Fibroblast of lung (primary cell): Measurements from ENCODE around the gene CABLES1. TPM values are rescaled to one million over a fixed set of nuclear protein-coding genes. Genes with fewer than 3 reads are reported as not detected.

Source experiments
- DNase-seq, 2 donors: peaks; one replicate each; pipeline versions ENCODE4 v3.0.0 to v3.0.0-alpha.2; 2010; ENCODE audit warnings: low read depth in 2 of 2
- H2AFZ ChIP-seq: 2 replicates; pipeline ENCODE4 v1.5.1; 2012; ENCODE audit warnings: low read length, control low read depth, inconsistent platforms
- H3K27ac ChIP-seq: 2 replicates; pipeline ENCODE4 v1.5.1; 2011; ENCODE audit warnings: low read length, control low read depth; ENCODE audit not compliant: insufficient read depth
- H3K27me3 ChIP-seq: 2 replicates; pipeline ENCODE4 v1.5.1; 2011; ENCODE audit warnings: mild to moderate bottlenecking, low read length; ENCODE audit not compliant: control insufficient read depth, insufficient read depth
- H3K36me3 ChIP-seq: 2 replicates; pipeline ENCODE4 v1.5.1; 2011; ENCODE audit warnings: low read length; ENCODE audit not compliant: control insufficient read depth, insufficient read depth
- H3K4me1 ChIP-seq: 2 replicates; pipeline ENCODE4 v1.5.1; 2011; ENCODE audit warnings: low read length; ENCODE audit not compliant: control insufficient read depth, insufficient read depth; ENCODE audit errors: extremely low read depth
- H3K4me2 ChIP-seq: 2 replicates; pipeline ENCODE4 v1.5.1; 2011; ENCODE audit warnings: low read length, control low read depth; ENCODE audit not compliant: insufficient read depth; ENCODE audit errors: extremely low read depth
- H3K4me3 ChIP-seq, 4 experiments: fragments of 200-600 bp in 1 of 4; sonication (generic) in 1 of 4; replicated peaks in 1 of 4; 2 replicates each; pipeline ENCODE4 v1.5.1; 2011 to 2016; ENCODE audit warnings: low read length in 4 of 4, low read depth in 3 of 4, mild to moderate bottlenecking in 3 of 4, control low read depth in 2 of 4, inconsistent platforms in 1 of 4, mixed read lengths in 1 of 4; ENCODE audit not compliant: insufficient read depth in 1 of 4; ENCODE audit errors: control extremely low read depth in 1 of 4
- H3K79me2 ChIP-seq: 2 replicates; pipeline ENCODE4 v1.5.1; 2012; ENCODE audit warnings: mild to moderate bottlenecking, low read length, inconsistent platforms; ENCODE audit not compliant: control insufficient read depth, insufficient read depth
- H3K9ac ChIP-seq: 2 replicates; pipeline ENCODE4 v1.5.1; 2011; ENCODE audit warnings: mild to moderate bottlenecking, low read length, control low read depth; ENCODE audit not compliant: insufficient read depth
- H3K9me3 ChIP-seq: 2 replicates; pipeline ENCODE4 v1.5.1; 2012; ENCODE audit warnings: low read depth, low read length; ENCODE audit not compliant: control insufficient read depth, insufficient read depth
- H4K20me1 ChIP-seq: 2 replicates; pipeline ENCODE4 v1.5.1; 2011; ENCODE audit warnings: low read length; ENCODE audit not compliant: control insufficient read depth, insufficient read depth; ENCODE audit errors: extremely low read depth
- CTCF ChIP-seq, 2 donors: IDR thresholded peaks in 1 of 2; conservative IDR thresholded peaks in 1 of 2; 1 replicate in 1 of 2; 2 replicates in 1 of 2; pipeline ENCODE4 v1.5.1; 2011 to 2012; ENCODE audit warnings: low read length in 2 of 2, control low read depth in 1 of 2, inconsistent platforms in 1 of 2, low read depth in 1 of 2, mild to moderate bottlenecking in 1 of 2
- EZH2 ChIP-seq: IDR thresholded peaks from 2 replicates; pipeline ENCODE4 v1.5.1; 2012; ENCODE audit warnings: low read length, control low read depth, mild to moderate bottlenecking; ENCODE audit errors: missing control alignments
- polyA plus RNA-seq, 2 donors: library from polyadenylated mRNA; depleted of rRNA in 1 of 2; stranded (reverse) in 1 of 2; unstranded in 1 of 2; fragments of >200 nt; gene quantifications; 2 replicates each; pipeline ENCODE4 v1.2.1, GENCODE V29; 2011 to 2012; ENCODE audit warnings: missing spikeins in 1 of 2
- total RNA-seq: library from RNA; depleted of rRNA; stranded (reverse); fragments of >200 nt; gene quantifications from 2 replicates; pipeline ENCODE4 v1.2.1, GENCODE V29; 2014

The CABLES1 gene
- total and polyA plus RNA-seq, 2 donors (not counting 1 experiment from before 2014, with no cell fraction given): 5.1 to 11.4 TPM

GRCh38 chr18:23115683-23116096, 19.6 kb upstream of the CABLES1 start:
- Histone ChIP-seq H3K4me3 (no peak overlapping the region), H3K9me3 (no peaks in the 10 kb centered on the region), H3K27me3 (no peaks in the 10 kb centered on the region), H3K27ac (peak overlapping the region; percentile 83), H3K4me2 (peak overlapping the region; percentile 29), H3K36me3 (no peaks in the 10 kb centered on the region), H3K9ac (no peak overlapping the region), H4K20me1 (no peaks in the 10 kb centered on the region), H2AFZ (no peak overlapping the region), H3K79me2 (no peaks in the 10 kb centered on the region), H3K4me1 (peaks cover 10% of the 10 kb centered on the region)
- no peak for TF ChIP-seq CTCF (conservative IDR thresholded peaks at IDR 0.05 in 1 of 2, IDR thresholded peaks at IDR 0.05 in 1 of 2; ENCODE audit: low read depth in 1 of 2, low read length in 2 of 2)
- no peak for TF ChIP-seq EZH2
- DNase-seq: peak; percentile 98 to 99

- no peak for DNase-seq
Measured at GRCh38 chr18:23121133-23121532, 14.2 kb upstream of the CABLES1 start.

More at GRCh38 chr18:23121133-23121532, 14.2 kb upstream of the CABLES1 start:
- no peaks in the 10 kb centered on the region for H3K36me3 ChIP-seq
- no peak overlapping the region for H2AFZ ChIP-seq
- no peak for TF ChIP-seq EZH2
- no peak for TF ChIP-seq CTCF (conservative IDR thresholded peaks at IDR 0.05 in 1 of 2, IDR thresholded peaks at IDR 0.05 in 1 of 2; ENCODE audit: low read depth in 1 of 2, low read length in 2 of 2)
- H3K9me3 ChIP-seq: no peaks in the 10 kb centered on the region
- peaks cover 2% of the 10 kb centered on the region for H3K4me1 ChIP-seq
- no peak overlapping the region for H3K4me2 ChIP-seq
- no peaks in the 10 kb centered on the region for H3K27me3 ChIP-seq
- H3K4me3 ChIP-seq: no peak overlapping the region
- H3K9ac ChIP-seq: no peak overlapping the region
- H3K79me2 ChIP-seq: no peaks in the 10 kb centered on the region
- no peaks in the 10 kb centered on the region for H4K20me1 ChIP-seq
- no peak overlapping the region for H3K27ac ChIP-seq
